HepG2 (cell line): Measurements from ENCODE around the gene KRT17. TPM values are rescaled to one million over a fixed set of nuclear protein-coding genes. Genes with fewer than 3 reads are reported as not detected.
A peak's percentile ranks its signal among the peaks of the same experiment; 100 is the strongest.

Experiments
- ADNP ChIP-seq: sonication (generic); formaldehyde crosslinking; IDR thresholded peaks from 2 replicates; pipeline ENCODE4 v1.4.0; 2020; ENCODE audit warnings: missing genetic modification reagents
- AKAP8 ChIP-seq: sonication (generic); formaldehyde crosslinking; IDR thresholded peaks from 2 replicates; pipeline ENCODE4 v1.5.1; 2020; ENCODE audit warnings: mild to moderate bottlenecking, missing genetic modification reagents
- DNMT1 ChIP-seq: sonication (generic); formaldehyde crosslinking; IDR thresholded peaks from 2 replicates; pipeline ENCODE4 v1.5.1; 2020; ENCODE audit warnings: mild to moderate bottlenecking, missing genetic modification reagents
- ETV5 ChIP-seq: IDR thresholded peaks from 2 replicates; pipeline ENCODE4 v1.6.1; 2018; ENCODE audit warnings: missing biosample characterization, missing genetic modification reagents, inconsistent platforms, borderline replicate concordance
- IKZF4 ChIP-seq: sonication (generic); formaldehyde crosslinking; IDR thresholded peaks from 2 replicates; pipeline ENCODE4 v1.5.1; 2020; ENCODE audit warnings: borderline replicate concordance, mild to moderate bottlenecking, low read depth, missing genetic modification reagents; ENCODE audit errors: not compliant biosample characterization
- KLF9 ChIP-seq: IDR thresholded peaks from 2 replicates; pipeline ENCODE4 v1.6.1; 2016; ENCODE audit warnings: low read depth
- NCOR1 ChIP-seq: fragments of 200-600 bp; sonication (generic); IDR thresholded peaks from 2 replicates; pipeline ENCODE4 v1.7.0; 2017; ENCODE audit warnings: antibody characterized with exemption, low read length, borderline replicate concordance
- NFATC3 ChIP-seq: sonication (generic); formaldehyde crosslinking; IDR thresholded peaks from 2 replicates; pipeline ENCODE4 v1.5.1; 2020; ENCODE audit warnings: mild to moderate bottlenecking, missing genetic modification reagents
- SRSF1 ChIP-seq: fragments of 200-400 bp; formaldehyde crosslinking; optimal IDR thresholded peaks from 2 replicates; pipeline ENCODE3; 2017; ENCODE audit warnings: mild to moderate bottlenecking, low read depth, low read length, moderate library complexity
- TBP ChIP-seq: sonication (generic); formaldehyde crosslinking; IDR thresholded peaks from 2 replicates; pipeline ENCODE4 v1.5.0; 2020; ENCODE audit warnings: missing genetic modification reagents
- ZFP62 ChIP-seq: sonication (generic); formaldehyde crosslinking; IDR thresholded peaks from 2 replicates; pipeline ENCODE4 v1.4.0; 2020; ENCODE audit warnings: missing genetic modification reagents
- ZFX ChIP-seq: sonication (generic); formaldehyde crosslinking; IDR thresholded peaks from 2 replicates; pipeline ENCODE4 v1.4.0; 2020; ENCODE audit warnings: mild to moderate bottlenecking, low read depth, missing genetic modification reagents, moderate library complexity
- ZFYVE20 ChIP-seq: sonication (generic); formaldehyde crosslinking; IDR thresholded peaks from 2 replicates; pipeline ENCODE4 v1.8.0; 2023; ENCODE audit warnings: low read depth, mild to moderate bottlenecking, moderate library complexity, missing genetic modification reagents, borderline replicate concordance
- ZNF160 ChIP-seq: sonication (generic); formaldehyde crosslinking; IDR thresholded peaks from 2 replicates; pipeline ENCODE4 v1.8.0; 2022; ENCODE audit warnings: mild to moderate bottlenecking, inconsistent platforms, missing genetic modification reagents
- ZNF260 ChIP-seq: sonication (generic); formaldehyde crosslinking; IDR thresholded peaks from 2 replicates; pipeline ENCODE4 v1.4.0; 2020; ENCODE audit warnings: missing genetic modification reagents, low read depth, mild to moderate bottlenecking, borderline replicate concordance
- ZNF564 ChIP-seq: sonication (generic); formaldehyde crosslinking; IDR thresholded peaks from 2 replicates; pipeline ENCODE4 v1.8.1; 2023; ENCODE audit warnings: mild to moderate bottlenecking, missing genetic modification reagents
- ZNF652 ChIP-seq: IDR thresholded peaks from 2 replicates; pipeline ENCODE4 v1.6.1; 2016; ENCODE audit warnings: low read depth, borderline replicate concordance
- polyA plus RNA-seq, 8 experiments: library from polyadenylated mRNA; depleted of rRNA in 3 of 8; stranded (reverse) in 7 of 8; unstranded in 1 of 8; fragments of >200 nt; fragmentation: Illumina TruSeq in 4 of 8; extraction: Trizol in 4 of 8; gene quantifications; 2 replicates each; pipeline versions ENCODE4 v1.2.1 to v1.2.3, GENCODE V29; 2011 to 2016; ENCODE audit warnings: low read depth in 4 of 8, missing spikeins in 1 of 8, mixed read lengths in 1 of 8; ENCODE audit not compliant: insufficient read depth in 1 of 8
- total RNA-seq, 5 experiments: library from RNA; depleted of rRNA; stranded (reverse); fragments of >200 nt; fragmentation: Illumina TruSeq; extraction: Trizol; gene quantifications; 2 replicates each; pipeline ENCODE4 v1.2.3, GENCODE V29; 2016; ENCODE audit warnings: low read depth in 1 of 5
- TF ChIP-seq, protein P1 (sequence below): sonication (generic); formaldehyde crosslinking; IDR thresholded peaks from 2 replicates; pipeline ENCODE4 v1.5.1; 2020; ENCODE audit warnings: mild to moderate bottlenecking, moderate library complexity, missing genetic modification reagents
- TF ChIP-seq, protein P2 (sequence below): sonication (generic); formaldehyde crosslinking; IDR thresholded peaks from 2 replicates; pipeline ENCODE4 v1.4.0; 2020; ENCODE audit warnings: missing genetic modification reagents
- TF ChIP-seq, protein P3 (sequence below): sonication (generic); formaldehyde crosslinking; IDR thresholded peaks from 2 replicates; pipeline ENCODE4 v1.5.1; 2020; ENCODE audit warnings: mild to moderate bottlenecking, missing genetic modification reagents, moderate library complexity
- TF ChIP-seq, protein P4 (sequence below): sonication (generic); formaldehyde crosslinking; IDR thresholded peaks from 2 replicates; pipeline ENCODE4 v1.5.1; 2020; ENCODE audit warnings: mild to moderate bottlenecking, missing genetic modification reagents, borderline replicate concordance
- TF ChIP-seq, protein P5 (sequence below): sonication (generic); formaldehyde crosslinking; IDR thresholded peaks from 2 replicates; pipeline ENCODE4 v1.8.1; 2023; ENCODE audit warnings: mild to moderate bottlenecking, missing genetic modification reagents, borderline replicate concordance
- TF ChIP-seq, protein P6 (sequence below): sonication (generic); formaldehyde crosslinking; IDR thresholded peaks from 2 replicates; pipeline ENCODE4 v1.8.0; 2022; ENCODE audit warnings: missing genetic modification reagents, mild to moderate bottlenecking, moderate library complexity, borderline replicate concordance

The KRT17 gene
- total and polyA plus RNA-seq, 2 of the 13 experiments (the other 11 are each of a cell fraction or from before 2014, with no cell fraction given), result 0.38 to 0.82 TPM

DNA sequence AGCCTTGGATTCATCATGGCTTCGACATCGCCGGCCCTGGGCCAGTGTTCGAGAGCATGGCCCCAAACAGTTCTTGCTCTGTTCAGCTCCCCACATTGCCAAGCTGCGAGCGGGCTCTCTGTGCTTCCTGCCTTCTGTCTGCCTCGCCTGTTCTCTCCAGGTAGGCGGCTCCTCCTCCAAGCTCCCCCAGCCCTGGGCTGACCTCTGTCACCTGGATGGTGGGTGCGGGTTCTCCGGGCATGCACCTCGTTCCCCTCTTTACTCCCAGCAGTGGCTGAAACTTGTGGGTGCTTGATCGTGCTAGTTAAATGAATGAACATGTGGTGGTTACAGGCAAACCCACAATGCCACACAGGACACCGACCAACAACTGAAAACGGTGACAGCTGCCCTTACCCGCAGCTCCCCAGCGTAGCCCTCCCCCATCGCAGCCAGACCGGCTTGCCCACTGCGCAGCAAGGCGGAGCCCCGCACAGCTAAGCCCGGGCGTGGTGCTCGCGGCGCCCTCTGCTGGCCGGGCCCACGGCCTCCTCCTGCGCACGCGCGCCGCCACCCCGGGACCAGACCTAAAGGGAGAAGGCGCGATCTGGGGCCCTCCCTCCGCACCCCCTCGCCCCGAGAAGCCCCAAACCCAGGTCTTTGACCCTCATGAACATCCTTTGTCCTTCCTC, 41.3 kb upstream of the KRT17 start (continued):
- TF ChIP-seq ZFYVE20 (CRISPR knock-in tag), result no peak
- TF ChIP-seq, protein P1, sequence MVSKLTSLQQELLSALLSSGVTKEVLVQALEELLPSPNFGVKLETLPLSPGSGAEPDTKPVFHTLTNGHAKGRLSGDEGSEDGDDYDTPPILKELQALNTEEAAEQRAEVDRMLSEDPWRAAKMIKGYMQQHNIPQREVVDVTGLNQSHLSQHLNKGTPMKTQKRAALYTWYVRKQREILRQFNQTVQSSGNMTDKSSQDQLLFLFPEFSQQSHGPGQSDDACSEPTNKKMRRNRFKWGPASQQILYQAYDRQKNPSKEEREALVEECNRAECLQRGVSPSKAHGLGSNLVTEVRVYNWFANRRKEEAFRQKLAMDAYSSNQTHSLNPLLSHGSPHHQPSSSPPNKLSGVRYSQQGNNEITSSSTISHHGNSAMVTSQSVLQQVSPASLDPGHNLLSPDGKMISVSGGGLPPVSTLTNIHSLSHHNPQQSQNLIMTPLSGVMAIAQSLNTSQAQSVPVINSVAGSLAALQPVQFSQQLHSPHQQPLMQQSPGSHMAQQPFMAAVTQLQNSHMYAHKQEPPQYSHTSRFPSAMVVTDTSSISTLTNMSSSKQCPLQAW (CRISPR knock-in tag), result peak; percentile 49
- 0 out of 2 replicates have a peak, but pooled peaks have one; percentile 71 for TF ChIP-seq KLF9 (CRISPR knock-in tag)
- TF ChIP-seq, protein P2, sequence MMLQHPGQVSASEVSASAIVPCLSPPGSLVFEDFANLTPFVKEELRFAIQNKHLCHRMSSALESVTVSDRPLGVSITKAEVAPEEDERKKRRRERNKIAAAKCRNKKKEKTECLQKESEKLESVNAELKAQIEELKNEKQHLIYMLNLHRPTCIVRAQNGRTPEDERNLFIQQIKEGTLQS (CRISPR knock-in tag), result 0 out of 2 replicates have a peak, but pooled peaks have one; percentile 36
- peak; percentile 68; the same call in 1 of the 2 replicates for TF ChIP-seq ZFX (CRISPR knock-in tag)
- no peak for TF ChIP-seq ZNF160 (CRISPR knock-in tag)
- no peak for TF ChIP-seq ADNP (CRISPR knock-in tag)
- TF ChIP-seq, protein P3, sequence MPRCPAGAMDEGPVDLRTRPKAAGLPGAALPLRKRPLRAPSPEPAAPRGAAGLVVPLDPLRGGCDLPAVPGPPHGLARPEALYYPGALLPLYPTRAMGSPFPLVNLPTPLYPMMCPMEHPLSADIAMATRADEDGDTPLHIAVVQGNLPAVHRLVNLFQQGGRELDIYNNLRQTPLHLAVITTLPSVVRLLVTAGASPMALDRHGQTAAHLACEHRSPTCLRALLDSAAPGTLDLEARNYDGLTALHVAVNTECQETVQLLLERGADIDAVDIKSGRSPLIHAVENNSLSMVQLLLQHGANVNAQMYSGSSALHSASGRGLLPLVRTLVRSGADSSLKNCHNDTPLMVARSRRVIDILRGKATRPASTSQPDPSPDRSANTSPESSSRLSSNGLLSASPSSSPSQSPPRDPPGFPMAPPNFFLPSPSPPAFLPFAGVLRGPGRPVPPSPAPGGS (CRISPR knock-in tag), result peak; percentile 79; the same call in 1 of the 2 replicates
- TF ChIP-seq, protein P4, sequence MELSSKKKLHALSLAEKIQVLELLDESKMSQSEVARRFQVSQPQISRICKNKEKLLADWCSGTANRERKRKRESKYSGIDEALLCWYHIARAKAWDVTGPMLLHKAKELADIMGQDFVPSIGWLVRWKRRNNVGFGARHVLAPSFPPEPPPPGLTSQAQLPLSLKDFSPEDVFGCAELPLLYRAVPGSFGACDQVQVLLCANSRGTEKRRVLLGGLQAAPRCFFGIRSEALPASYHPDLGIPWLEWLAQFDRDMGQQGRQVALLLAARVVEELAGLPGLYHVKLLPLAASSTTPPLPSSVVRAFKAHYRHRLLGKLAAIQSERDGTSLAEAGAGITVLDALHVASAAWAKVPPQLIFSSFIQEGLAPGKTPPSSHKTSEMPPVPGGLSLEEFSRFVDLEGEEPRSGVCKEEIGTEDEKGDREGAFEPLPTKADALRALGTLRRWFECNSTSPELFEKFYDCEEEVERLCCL (CRISPR knock-in tag), result no peak
- TF ChIP-seq SRSF1, result peak; percentile 30
- peak; percentile 14; the same call in 1 of the 2 replicates for TF ChIP-seq ETV5 (CRISPR knock-in tag)
- TF ChIP-seq DNMT1, result peak; percentile 87; the same call in 1 of the 2 replicates
- TF ChIP-seq TBP (CRISPR knock-in tag), result no peak
- TF ChIP-seq IKZF4 (CRISPR knock-in tag), result peak; percentile 82
- no peak for TF ChIP-seq ZNF260 (CRISPR knock-in tag)
- TF ChIP-seq, protein P5, sequence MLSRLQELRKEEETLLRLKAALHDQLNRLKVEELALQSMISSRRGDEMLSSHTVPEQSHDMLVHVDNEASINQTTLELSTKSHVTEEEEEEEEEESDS, result no peak
- TF ChIP-seq, protein P6, sequence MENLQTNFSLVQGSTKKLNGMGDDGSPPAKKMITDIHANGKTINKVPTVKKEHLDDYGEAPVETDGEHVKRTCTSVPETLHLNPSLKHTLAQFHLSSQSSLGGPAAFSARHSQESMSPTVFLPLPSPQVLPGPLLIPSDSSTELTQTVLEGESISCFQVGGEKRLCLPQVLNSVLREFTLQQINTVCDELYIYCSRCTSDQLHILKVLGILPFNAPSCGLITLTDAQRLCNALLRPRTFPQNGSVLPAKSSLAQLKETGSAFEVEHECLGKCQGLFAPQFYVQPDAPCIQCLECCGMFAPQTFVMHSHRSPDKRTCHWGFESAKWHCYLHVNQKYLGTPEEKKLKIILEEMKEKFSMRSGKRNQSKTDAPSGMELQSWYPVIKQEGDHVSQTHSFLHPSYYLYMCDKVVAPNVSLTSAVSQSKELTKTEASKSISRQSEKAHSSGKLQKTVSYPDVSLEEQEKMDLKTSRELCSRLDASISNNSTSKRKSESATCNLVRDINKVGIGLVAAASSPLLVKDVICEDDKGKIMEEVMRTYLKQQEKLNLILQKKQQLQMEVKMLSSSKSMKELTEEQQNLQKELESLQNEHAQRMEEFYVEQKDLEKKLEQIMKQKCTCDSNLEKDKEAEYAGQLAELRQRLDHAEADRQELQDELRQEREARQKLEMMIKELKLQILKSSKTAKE (CRISPR knock-in tag), result no peak
- TF ChIP-seq ZNF564, result peak; percentile 39; the same call in 1 of the 2 replicates
- TF ChIP-seq NFATC3 (CRISPR knock-in tag), result no peak
- no peak for TF ChIP-seq ZNF652 (CRISPR knock-in tag)
- no peak for TF ChIP-seq ZFP62
- peak; percentile 72; the same call in 1 of the 2 replicates for TF ChIP-seq AKAP8 (CRISPR knock-in tag)
- no peak for TF ChIP-seq NCOR1
